RWPE2 (cell line): Measurements from ENCODE around the gene DNAJC17.

Source experiments
- ATAC-seq: fragments of 200-7000 bp; cut with Tn5 transposase; 3 replicates; pipeline ENCODE4 v1.9.1; 2021; ENCODE audit warnings: low read depth
- DNase-seq: peaks from one replicate; pipeline ENCODE4 v3.0.0-alpha.2; 2020; ENCODE audit warnings: low spot score
- H3K27ac ChIP-seq: fragments of 450-650 bp; 2 replicates; pipeline ENCODE4 v1.5.1; 2017; ENCODE audit warnings: mild to moderate bottlenecking; ENCODE audit not compliant: poor library complexity, severe bottlenecking
- H3K27me3 ChIP-seq: fragments of 250-450 bp; sonication (Bioruptor Pico); 2 replicates; pipeline ENCODE4 v1.5.1; 2021; ENCODE audit warnings: mild to moderate bottlenecking, moderate library complexity; ENCODE audit not compliant: insufficient read depth, poor library complexity, severe bottlenecking
- H3K36me3 ChIP-seq: fragments of 250-450 bp; sonication (Bioruptor Pico); 2 replicates; pipeline ENCODE4 v1.5.1; 2020; ENCODE audit warnings: low read depth, mild to moderate bottlenecking, moderate library complexity
- H3K4me1 ChIP-seq: fragments of 250-450 bp; sonication (Bioruptor Pico); 2 replicates; pipeline ENCODE4 v1.5.1; 2021; ENCODE audit warnings: mild to moderate bottlenecking, moderate library complexity; ENCODE audit not compliant: insufficient read depth, poor library complexity, severe bottlenecking
- H3K4me3 ChIP-seq: fragments of 250-450 bp; sonication (Bioruptor Pico); 2 replicates; pipeline ENCODE4 v1.5.1; 2021; ENCODE audit warnings: mild to moderate bottlenecking, moderate library complexity; ENCODE audit not compliant: severe bottlenecking
- H3K9me3 ChIP-seq: fragments of 250-450 bp; sonication (Bioruptor Pico); 2 replicates; pipeline ENCODE4 v1.5.1; 2021; ENCODE audit warnings: mild to moderate bottlenecking, moderate library complexity; ENCODE audit not compliant: severe bottlenecking
- CTCF ChIP-seq: fragments of 450-650 bp; IDR thresholded peaks from one replicate; pipeline ENCODE4 v1.5.1; 2017; ENCODE audit warnings: mild to moderate bottlenecking, moderate library complexity; ENCODE audit not compliant: poor library complexity, severe bottlenecking

The DNAJC17 gene

GRCh38 chr15:40747685-40748631, 59.3 kb downstream of the DNAJC17 start:
- DNase-seq (no peak), ATAC-seq (no peak)
- Histone ChIP-seq H3K27me3 (no peaks in the 10 kb centered on the region), H3K9me3 (no peaks in the 10 kb centered on the region), H3K36me3 (peaks cover 77% of the 10 kb centered on the region), H3K4me3 (no peak overlapping the region), H3K27ac (peak overlapping the region; percentile 0), H3K4me1 (peaks cover 10% of the 10 kb centered on the region)
- no peak for TF ChIP-seq CTCF

GRCh38 chr15:40746916-40747418, 60.3 kb downstream of the DNAJC17 start:
- peak; percentile 12 for DNase-seq
- H3K9me3 ChIP-seq: no peaks in the 10 kb centered on the region
- peaks cover 77% of the 10 kb centered on the region for H3K36me3 ChIP-seq
- no peak for TF ChIP-seq CTCF
- H3K27ac ChIP-seq: peak overlapping the region; percentile 0
- no peak overlapping the region for H3K4me3 ChIP-seq
- peaks cover 10% of the 10 kb centered on the region for H3K4me1 ChIP-seq
- H3K27me3 ChIP-seq: no peaks in the 10 kb centered on the region
- ATAC-seq: no peak

GRCh38 chr15:40744815-40745152, 62.5 kb downstream of the DNAJC17 start:
- H3K9me3 ChIP-seq: no peaks in the 10 kb centered on the region
- H3K36me3 ChIP-seq: peaks cover 81% of the 10 kb centered on the region
- peaks cover 10% of the 10 kb centered on the region for H3K4me1 ChIP-seq
- no peak overlapping the region for H3K4me3 ChIP-seq
- no peaks in the 10 kb centered on the region for H3K27me3 ChIP-seq
- DNase-seq (peak; percentile 47), ATAC-seq (no peak)
- H3K27ac ChIP-seq: peak overlapping the region; percentile 68
- TF ChIP-seq CTCF: no peak

DNA sequence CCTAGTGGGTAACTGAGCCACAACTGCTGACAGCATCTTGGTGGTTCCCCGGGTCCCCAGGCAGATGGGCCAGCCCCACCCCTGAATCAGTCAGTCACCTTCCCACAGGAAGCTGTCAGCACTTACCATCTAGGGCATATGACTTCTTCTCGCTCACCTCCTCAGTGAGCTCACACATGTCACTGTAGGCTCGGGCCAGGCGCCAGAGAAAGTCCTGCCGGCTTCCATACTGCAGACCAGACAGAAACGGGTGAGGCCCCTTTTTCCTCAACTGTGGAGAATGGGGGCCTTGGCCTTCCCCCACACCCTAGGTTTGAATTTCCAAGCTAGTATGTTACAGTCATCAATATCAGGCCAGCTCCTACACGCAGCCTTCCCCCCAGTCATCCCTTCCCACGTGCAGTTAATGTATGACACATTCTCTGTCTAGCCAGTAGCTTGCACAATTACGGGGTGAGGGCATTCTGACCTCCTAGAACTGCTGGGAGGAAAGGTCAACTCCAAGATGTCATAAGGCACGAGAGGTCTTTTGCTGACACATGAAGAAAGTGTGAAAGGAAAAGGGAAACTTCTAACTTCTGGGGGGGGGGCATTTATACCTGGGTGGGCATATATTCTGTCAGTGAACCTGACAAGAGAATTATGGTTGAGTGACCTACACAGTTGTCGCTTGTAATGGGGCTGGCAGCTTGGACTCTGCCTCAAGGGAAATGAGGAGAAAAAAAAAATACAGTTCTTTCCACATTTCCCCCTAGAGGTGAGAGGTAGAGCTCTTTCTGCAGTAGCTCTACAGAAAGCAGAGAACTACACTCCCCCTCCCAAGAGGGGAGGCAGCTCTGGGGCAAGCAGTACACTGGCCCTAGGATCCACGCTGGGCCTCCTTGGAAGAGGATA, 63.1 kb downstream of the DNAJC17 start:
- no peak for TF ChIP-seq CTCF
- peaks cover 10% of the 10 kb centered on the region for H3K4me1 ChIP-seq
- ATAC-seq (peak; percentile 81), DNase-seq (peak; percentile 82)
- peaks cover 81% of the 10 kb centered on the region for H3K36me3 ChIP-seq
- no peaks in the 10 kb centered on the region for H3K27me3 ChIP-seq
- H3K9me3 ChIP-seq: no peaks in the 10 kb centered on the region
- peak overlapping the region; percentile 68 for H3K27ac ChIP-seq
- no peak overlapping the region for H3K4me3 ChIP-seq
